K562 (cell line): ENCODE measurements around the gene NPAS1. TPM values are rescaled to one million over a fixed set of nuclear protein-coding genes. Genes with fewer than 3 reads are reported as not detected.

Experiments used
- ATAC-seq: fragments of 200-7000 bp; cut with Tn5 transposase; 3 replicates; pipeline ENCODE4 v1.9.1; 2020; ENCODE audit warnings: moderate library complexity
- BruUV-seq: library from RNA; stranded (reverse); fragments of 400-500 nt; replicated peaks from 2 replicates; lab custom pipeline; 2021; lab: Mats Ljungman, UMichigan
- CTCF ChIA-PET: fragments of 300-600 bp; formaldehyde crosslinking; extraction: SDS; loops from one replicate; lab custom pipeline; 2021; ENCODE audit warnings: low intra/inter-chr PET ratio; lab: Yijun Ruan, JAX
- POLR2A ChIA-PET: fragments of 300-600, 350-650 bp; sonication (Branson Sonifier 250); formaldehyde crosslinking; extraction: SDS; loops from one replicate; lab custom pipeline; 2021; ENCODE audit warnings: antibody characterized with exemption, inconsistent platforms; lab: Yijun Ruan, JAX
- DNase-seq, 4 experiments: peaks; one replicate each; pipeline versions ENCODE4 v3.0.0 to v3.0.0-alpha.2; 2011 to 2018; ENCODE audit warnings: low spot score in 3 of 4, mixed read lengths in 3 of 4; ENCODE audit errors: extremely low read depth in 1 of 4
- FAIRE-seq: peaks from 2 replicates; lab custom pipeline; 2011; peaks lifted over from hg19 to GRCh38; lab: Jason Lieb, UNC
- H2AFZ ChIP-seq: 2 replicates; pipeline ENCODE4 v1.6.0; 2011; ENCODE audit warnings: low read depth, low read length, control low read depth, inconsistent platforms
- H3K27ac ChIP-seq: fragments of 200-600 bp; 3 replicates; pipeline ENCODE4 v1.8.0; 2011; ENCODE audit warnings: low read depth, mild to moderate bottlenecking, control low read depth, inconsistent platforms, low read length, moderate library complexity, mixed read lengths; ENCODE audit errors: extremely low read depth
- H3K27me3 ChIP-seq, 2 experiments: fragments of 300-600 bp in 1 of 2; 2 replicates in 1 of 2; 3 replicates in 1 of 2; pipeline versions ENCODE4 v1.6.0 to v1.8.0; 2011; ENCODE audit warnings: inconsistent platforms in 2 of 2, low read length in 2 of 2, mild to moderate bottlenecking in 1 of 2, mixed read lengths in 1 of 2, moderate library complexity in 1 of 2; ENCODE audit not compliant: control insufficient read depth in 2 of 2, insufficient read depth in 2 of 2
- H3K36me3 ChIP-seq: fragments of 300-600 bp; 3 replicates; pipeline ENCODE4 v1.8.0; 2011; ENCODE audit warnings: mild to moderate bottlenecking, low read length, inconsistent platforms; ENCODE audit not compliant: control insufficient read depth, insufficient read depth
- H3K4me1 ChIP-seq, 2 experiments: fragments of 200-600 bp in 1 of 2; replicated peaks in 1 of 2; 2 replicates in 1 of 2; 3 replicates in 1 of 2; pipeline versions ENCODE4 v1.5.1 to v1.8.0; 2011; ENCODE audit warnings: inconsistent platforms in 2 of 2, low read length in 2 of 2, mild to moderate bottlenecking in 1 of 2, mixed read lengths in 1 of 2, moderate library complexity in 1 of 2; ENCODE audit not compliant: control insufficient read depth in 2 of 2, insufficient read depth in 2 of 2
- H3K4me2 ChIP-seq: 2 replicates; pipeline ENCODE4 v1.6.1; 2011; ENCODE audit warnings: low read length, control low read depth, inconsistent platforms, mixed read lengths; ENCODE audit not compliant: insufficient read depth
- H3K4me3 ChIP-seq: fragments of 200-600 bp; sonication (generic), shearing (Covaris generic); 2 replicates; pipeline ENCODE4 v1.5.1; 2016; ENCODE audit warnings: control low read depth, inconsistent platforms
- H3K79me2 ChIP-seq: fragments of 200-600 bp; 3 replicates; pipeline ENCODE4 v1.8.0; 2011; ENCODE audit warnings: low read length, inconsistent platforms; ENCODE audit not compliant: control insufficient read depth, insufficient read depth
- H3K9ac ChIP-seq, 2 experiments: 2 replicates each; pipeline versions ENCODE4 v1.6.0 to v1.6.1; 2011; ENCODE audit warnings: low read depth in 2 of 2, low read length in 2 of 2, control low read depth in 1 of 2, inconsistent platforms in 1 of 2, mild to moderate bottlenecking in 1 of 2, mixed read lengths in 1 of 2; ENCODE audit not compliant: insufficient read depth in 1 of 2
- H3K9me1 ChIP-seq: one replicate; pipeline ENCODE4 v1.6.0; 2011; ENCODE audit warnings: inconsistent platforms, mild to moderate bottlenecking, low read length, moderate library complexity; ENCODE audit not compliant: control insufficient read depth, insufficient read depth
- H3K9me3 ChIP-seq: replicated peaks from 2 replicates; pipeline ENCODE4 v1.5.1; 2011; ENCODE audit warnings: low read depth, low read length, inconsistent platforms; ENCODE audit not compliant: control insufficient read depth, insufficient read depth
- H4K20me1 ChIP-seq: replicated peaks from 2 replicates; pipeline ENCODE4 v1.6.1; 2011; ENCODE audit warnings: low read length, inconsistent platforms, mixed read lengths; ENCODE audit not compliant: control insufficient read depth, insufficient read depth
- ASH1L ChIP-seq: fragments of 450-650 bp; IDR thresholded peaks from 2 replicates; pipeline ENCODE4 v1.6.1; 2018; ENCODE audit warnings: borderline replicate concordance, mild to moderate bottlenecking, low read depth; ENCODE audit not compliant: partially characterized antibody
- CGGBP1 ChIP-seq: fragments of 250-450 bp; sonication (Bioruptor Pico); IDR thresholded peaks from 2 replicates; pipeline ENCODE4 v1.9.0; 2021; ENCODE audit warnings: mild to moderate bottlenecking
- CHD4 ChIP-seq: fragments of 200-600 bp; sonication (generic); IDR thresholded peaks from 3 replicates; pipeline ENCODE4 v1.6.1; 2012; ENCODE audit warnings: low read depth, mild to moderate bottlenecking, mixed read lengths, low read length, inconsistent platforms; ENCODE audit not compliant: insufficient read depth, insufficient replicate concordance, poor library complexity, severe bottlenecking
- DNMT1 ChIP-seq: fragments of 450-650 bp; IDR thresholded peaks from 2 replicates; pipeline ENCODE4 v1.6.1; 2016; ENCODE audit warnings: antibody characterized with exemption, mild to moderate bottlenecking
- E2F1 ChIP-seq: sonication (generic); formaldehyde crosslinking; IDR thresholded peaks from 2 replicates; pipeline ENCODE4 v1.8.1; 2023; ENCODE audit warnings: mild to moderate bottlenecking, missing genetic modification reagents, moderate library complexity
- HIVEP1 ChIP-seq: fragments of 250-450 bp; sonication (Bioruptor Pico); IDR thresholded peaks from 2 replicates; pipeline ENCODE4 v1.4.0; 2020; ENCODE audit warnings: mild to moderate bottlenecking
- ILF3 ChIP-seq: fragments of 450-650 bp; IDR thresholded peaks from 2 replicates; pipeline ENCODE4 v1.6.1; 2018; ENCODE audit warnings: antibody characterized with exemption, mild to moderate bottlenecking, moderate library complexity, borderline replicate concordance
- MCM2 ChIP-seq: fragments of 450-650 bp; IDR thresholded peaks from 2 replicates; pipeline ENCODE4 v1.6.1; 2017; ENCODE audit warnings: low read depth, mild to moderate bottlenecking
- NR2C1 ChIP-seq, 2 experiments: fragments of 450-650 bp; IDR thresholded peaks; 2 replicates each; pipeline ENCODE4 v1.6.1; 2017; ENCODE audit warnings: mild to moderate bottlenecking in 2 of 2, antibody characterized with exemption in 1 of 2, inconsistent platforms in 1 of 2, missing compliant biosample characterization in 1 of 2, missing genetic modification characterization in 1 of 2
- NR2F6 ChIP-seq: fragments of 450-650 bp; formaldehyde crosslinking; IDR thresholded peaks from 2 replicates; pipeline ENCODE4 v1.4.0; 2020; ENCODE audit warnings: mild to moderate bottlenecking
- PKNOX1 ChIP-seq: fragments of 450-650 bp; IDR thresholded peaks from 2 replicates; pipeline ENCODE4 v1.6.1; 2016
- RB1 ChIP-seq: fragments of 450-650 bp; IDR thresholded peaks from 2 replicates; pipeline ENCODE4 v1.6.1; 2017; ENCODE audit warnings: low read depth, mild to moderate bottlenecking
- RNF2 ChIP-seq: sonication (generic); IDR thresholded peaks from 2 replicates; pipeline ENCODE4 v1.6.1; 2016
- SIN3B ChIP-seq: fragments of 450-650 bp; IDR thresholded peaks from 2 replicates; pipeline ENCODE4 v1.6.1; 2017; ENCODE audit warnings: low read depth, mild to moderate bottlenecking, moderate library complexity
- SMARCB1 ChIP-seq: IDR thresholded peaks from 2 replicates; pipeline ENCODE4 v1.6.1; 2011; ENCODE audit warnings: improper control_type of control experiment, low read depth; ENCODE audit not compliant: insufficient read length
- SNIP1 ChIP-seq: fragments of 450-650 bp; IDR thresholded peaks from 2 replicates; pipeline ENCODE4 v1.7.1; 2017; ENCODE audit warnings: low read depth, mild to moderate bottlenecking
- ZNF518B ChIP-seq: fragments of 250-450 bp; sonication (Bioruptor Pico); IDR thresholded peaks from 2 replicates; pipeline ENCODE4 v1.5.0; 2021; ENCODE audit warnings: mild to moderate bottlenecking, moderate library complexity
- WGBS: fragments of 100-300 bp; shearing (Covaris generic); methylation state at CpG from one replicate; pipeline ENCODE4 v1.1.6; 2016; ENCODE audit warnings: low coverage, mixed read lengths; ENCODE audit not compliant: insufficient coverage; ENCODE audit errors: missing lambda C conversion rate; 5-methylcytosine and 5-hydroxymethylcytosine counted together
- in situ Hi-C: fragments of 300-500 bp; cut with MboI; formaldehyde crosslinking; loops from 4 replicates; pipeline ENCODE4 v1.15.0; 2018; ENCODE audit warnings: inconsistent platforms, mixed read lengths
- intact Hi-C: fragments of 100-400 bp; cut with micrococcal nuclease; formaldehyde crosslinking; loops from 2 replicates; pipeline ENCODE4 v1.14.2; 2022
- polyA plus RNA-seq, 8 experiments: library from polyadenylated mRNA; depleted of rRNA in 4 of 8; stranded (reverse) in 5 of 8; unstranded in 3 of 8; fragments of >200 nt; fragmentation: Nextera tagmentation in 2 of 8; fragmentation: Illumina TruSeq in 1 of 8; extraction: Ambion mirVana in 2 of 8; extraction: Trizol in 1 of 8; gene quantifications; 2 replicates each; pipeline versions ENCODE4 v1.2.1 to v1.2.3, GENCODE V29; 2011 to 2014; ENCODE audit warnings: inconsistent platforms in 1 of 8, missing spikeins in 1 of 8
- total RNA-seq, 7 experiments: library from RNA; depleted of rRNA in 6 of 7; stranded (reverse); fragments of >200 nt in 6 of 7; fragmentation: Illumina TruSeq in 2 of 7; extraction: Trizol in 2 of 7; gene quantifications; 2 replicates each; pipeline versions ENCODE4 v1.2.1 to v1.2.3, GENCODE V29; 2011 to 2021; ENCODE audit warnings: low replicate concordance in 1 of 7

NPAS1 gene
- total and polyA plus RNA-seq, 9 of the 15 experiments (the other 6 are each of a cell fraction or from before 2014, with no cell fraction given), result 0.58 to 5.3 (median 2.0) TPM; not detected in 2

- Histone ChIP-seq H3K4me2 (no peak overlapping the region), H3K27me3 (no peaks in the 10 kb centered on the region), H3K9me3 (no peaks in the 10 kb centered on the region), H3K4me3 (no peak overlapping the region), H3K4me1 (peaks cover 0 to 15% of the 10 kb centered on the region in 2 experiments; a peak in 2 of 5 replicates), H3K9me1 (no peaks in the 10 kb centered on the region), H3K36me3 (peaks cover 39% of the 10 kb centered on the region; the same call in 2 of the 3 replicates), H3K27ac (no peak overlapping the region), H3K79me2 (no peaks in the 10 kb centered on the region), H2AFZ (no peak overlapping the region), H4K20me1 (no peaks in the 10 kb centered on the region), H3K9ac (no peak overlapping the region)
- intact Hi-C loops, result no loop called here
- POLR2A ChIA-PET, result interaction anchor here (0.6 kb wide), 1 partner anchor 162 kb away, joined by 3 read pairs; no protein-coding TSS in a partner anchor
- DNase-seq (no peak), FAIRE-seq (no peak), ATAC-seq (no peak)
- in situ Hi-C loops, result loop anchor here (10.0 kb wide), 1 partner anchor 244 kb away; no protein-coding TSS in a partner anchor
- 89% methylated on average over 19 of the region's 22 CpGs for WGBS
- no TSS peak for BruUV-seq
- CTCF ChIA-PET, result interaction anchor here (0.7 kb wide), 1 partner anchor 482 kb away, joined by 4 read pairs; no protein-coding TSS in a partner anchor
- no peak for TF ChIP-seq SMARCB1
- no peak for TF ChIP-seq ASH1L
- TF ChIP-seq MCM2, result no peak
- no peak for TF ChIP-seq E2F1 (CRISPR knock-in tag)
- no peak for TF ChIP-seq NR2F6 (CRISPR knock-in tag)
- no peak for TF ChIP-seq PKNOX1
- TF ChIP-seq ILF3, result no peak
- no peak for TF ChIP-seq RNF2
- no peak for TF ChIP-seq NR2C1 (IDR thresholded peaks at IDR 0.05)
- no peak for TF ChIP-seq NR2C1 (tag; IDR thresholded peaks at IDR 0.05)
- TF ChIP-seq CHD4, result no peak
- no peak for TF ChIP-seq ZNF518B (CRISPR knock-in tag)
- no peak for TF ChIP-seq RB1
- no peak for TF ChIP-seq SNIP1
- no peak for TF ChIP-seq DNMT1
- TF ChIP-seq SIN3B, result no peak
- no peak for TF ChIP-seq CGGBP1 (CRISPR knock-in tag)
- TF ChIP-seq HIVEP1 (CRISPR knock-in tag), result no peak
Measured at GRCh38 chr19:46998445-46999125, 21.1 kb upstream of the NPAS1 start.
